ENCODE data around the gene AAGAB.
"Not testable (repeated sequence)": the region's sequence is repeated elsewhere in the genome, so short reads cannot be mapped to it uniquely, and the experiment has no call there.

Gene AAGAB

DNA sequence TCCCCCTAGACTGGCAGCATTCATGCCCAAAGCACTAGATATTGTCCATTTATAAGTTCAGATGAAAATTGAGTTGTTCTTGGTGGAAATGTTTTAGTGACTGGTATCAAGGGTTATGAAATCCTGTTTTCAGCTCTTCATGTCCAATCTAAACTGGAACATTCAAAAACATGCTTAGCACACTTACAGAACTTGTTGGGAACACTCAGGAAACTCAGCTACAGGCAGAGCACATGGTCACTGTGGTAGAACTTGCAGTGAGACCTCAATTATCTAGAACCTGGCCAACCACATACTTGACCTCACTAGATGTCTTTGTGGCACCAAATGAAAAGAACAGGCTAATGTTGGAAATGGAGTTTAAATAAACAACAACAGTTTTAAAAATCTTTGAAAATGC, 100.2 kb downstream of the AAGAB start:
- Histone ChIP-seq H3K4me3 (ENCODE audit: low read length) (no peak overlapping the region), H3K9ac (ENCODE audit: low read length) (no peak overlapping the region), H2AFZ (ENCODE audit: low read depth, low read length) (no peak overlapping the region), H3K79me2 (ENCODE audit: low read length) (no peaks in the 10 kb centered on the region), H4K20me1 (ENCODE audit: insufficient read depth, low read length) (peaks cover 8% of the 10 kb centered on the region; the same call in 1 of the 2 replicates), H3K27me3 (ENCODE audit: low read depth, low read length) (no peaks in the 10 kb centered on the region), H3K4me1 (ENCODE audit: low read length) (peaks cover 15% of the 10 kb centered on the region), H3K27ac (ENCODE audit: low read length) (no peak overlapping the region), H3K9me3 (ENCODE audit: insufficient read depth, low read length) (no peaks in the 10 kb centered on the region), H3K4me2 (ENCODE audit: low read length) (no peak overlapping the region), H3K36me3 (replicated peaks; ENCODE audit: low read depth, low read length) (no peaks in the 10 kb centered on the region)
- TF ChIP-seq, protein P1, sequence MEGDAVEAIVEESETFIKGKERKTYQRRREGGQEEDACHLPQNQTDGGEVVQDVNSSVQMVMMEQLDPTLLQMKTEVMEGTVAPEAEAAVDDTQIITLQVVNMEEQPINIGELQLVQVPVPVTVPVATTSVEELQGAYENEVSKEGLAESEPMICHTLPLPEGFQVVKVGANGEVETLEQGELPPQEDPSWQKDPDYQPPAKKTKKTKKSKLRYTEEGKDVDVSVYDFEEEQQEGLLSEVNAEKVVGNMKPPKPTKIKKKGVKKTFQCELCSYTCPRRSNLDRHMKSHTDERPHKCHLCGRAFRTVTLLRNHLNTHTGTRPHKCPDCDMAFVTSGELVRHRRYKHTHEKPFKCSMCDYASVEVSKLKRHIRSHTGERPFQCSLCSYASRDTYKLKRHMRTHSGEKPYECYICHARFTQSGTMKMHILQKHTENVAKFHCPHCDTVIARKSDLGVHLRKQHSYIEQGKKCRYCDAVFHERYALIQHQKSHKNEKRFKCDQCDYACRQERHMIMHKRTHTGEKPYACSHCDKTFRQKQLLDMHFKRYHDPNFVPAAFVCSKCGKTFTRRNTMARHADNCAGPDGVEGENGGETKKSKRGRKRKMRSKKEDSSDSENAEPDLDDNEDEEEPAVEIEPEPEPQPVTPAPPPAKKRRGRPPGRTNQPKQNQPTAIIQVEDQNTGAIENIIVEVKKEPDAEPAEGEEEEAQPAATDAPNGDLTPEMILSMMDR (IDR thresholded peaks at IDR 0.05; ENCODE audit: low read depth, low read length), result no peak
- TF ChIP-seq EZH2phosphoT487 (IDR thresholded peaks at IDR 0.05; ENCODE audit: low read depth), result no peak

DNA sequence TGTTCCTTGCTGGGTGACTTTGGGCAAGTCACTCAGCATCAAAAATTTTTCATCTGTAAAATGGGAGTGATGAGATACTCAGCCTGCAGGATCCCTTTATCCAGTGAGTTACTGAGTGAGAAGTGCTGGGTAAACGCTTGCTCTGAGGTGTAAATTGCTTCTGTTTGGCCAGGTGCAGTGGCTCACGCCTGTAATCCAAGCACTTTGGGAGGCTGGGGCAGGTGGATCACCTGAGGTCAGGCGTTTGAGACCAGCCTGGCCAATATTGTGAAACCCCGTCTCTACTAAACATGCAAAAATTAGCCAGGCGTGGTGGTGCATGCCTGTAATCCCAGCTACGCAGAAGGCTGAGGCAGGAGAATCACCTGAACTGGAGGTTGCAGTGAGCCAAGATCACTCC, 101.4 kb downstream of the AAGAB start:
- H3K36me3 ChIP-seq (replicated peaks; ENCODE audit: low read depth, low read length); H3K27me3 ChIP-seq (ENCODE audit: low read depth, low read length); H3K79me2 ChIP-seq (ENCODE audit: low read length); H3K9ac ChIP-seq (ENCODE audit: low read length); H3K4me3 ChIP-seq (ENCODE audit: low read length); H3K27ac ChIP-seq (ENCODE audit: low read length); H3K9me3 ChIP-seq (ENCODE audit: insufficient read depth, low read length); H2AFZ ChIP-seq (ENCODE audit: low read depth, low read length): not testable (repeated sequence)
- Histone ChIP-seq H4K20me1 (ENCODE audit: insufficient read depth, low read length) (peaks cover 15% of the 10 kb centered on the region; the same call in 1 of the 2 replicates), H3K4me2 (ENCODE audit: low read length) (peak overlapping the region; percentile 10; the same call in 1 of the 2 replicates), H3K4me1 (ENCODE audit: low read length) (peaks cover 21% of the 10 kb centered on the region)

DNA sequence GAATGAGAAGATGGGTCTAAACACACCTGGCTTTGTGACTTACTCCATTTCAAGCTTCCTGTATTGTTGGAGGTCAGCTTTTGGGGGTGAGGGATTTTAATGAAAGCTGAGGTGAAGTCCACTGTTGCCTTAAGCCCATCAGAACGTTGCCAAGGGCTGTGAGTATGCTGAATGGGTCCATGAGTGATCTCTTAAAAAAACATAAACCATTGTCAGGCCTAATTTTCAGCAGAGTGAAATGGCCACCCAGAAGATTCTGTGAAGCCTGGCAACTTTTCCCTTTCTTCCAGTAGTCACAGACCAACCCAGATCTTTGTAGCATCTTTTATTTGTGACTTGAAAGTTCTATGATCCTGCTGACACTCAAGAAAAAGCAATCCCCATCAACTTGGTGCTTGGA, 102.0 kb downstream of the AAGAB start:
- Histone ChIP-seq H3K36me3 (replicated peaks; ENCODE audit: low read depth, low read length) (no peaks in the 10 kb centered on the region), H3K27ac (ENCODE audit: low read length) (no peak overlapping the region)

More for the DNA sequence above, 102.0 kb downstream of the AAGAB start:
- H3K79me2 ChIP-seq (ENCODE audit: low read length), result no peaks in the 10 kb centered on the region
- peaks cover 15% of the 10 kb centered on the region; the same call in 1 of the 2 replicates for H4K20me1 ChIP-seq (ENCODE audit: insufficient read depth, low read length)
- H3K9ac ChIP-seq (ENCODE audit: low read length), result no peak overlapping the region
- H3K27me3 ChIP-seq (ENCODE audit: low read depth, low read length), result no peaks in the 10 kb centered on the region
- no peak overlapping the region for H2AFZ ChIP-seq (ENCODE audit: low read depth, low read length)
- TF ChIP-seq, protein P1 (IDR thresholded peaks at IDR 0.05; ENCODE audit: low read depth, low read length), result no peak
- no peak overlapping the region for H3K4me3 ChIP-seq (ENCODE audit: low read length)
- H3K9me3 ChIP-seq (ENCODE audit: insufficient read depth, low read length), result no peaks in the 10 kb centered on the region
- peaks cover 22% of the 10 kb centered on the region for H3K4me1 ChIP-seq (ENCODE audit: low read length)
- peak overlapping the region; percentile 10; the same call in 1 of the 2 replicates for H3K4me2 ChIP-seq (ENCODE audit: low read length)
